Measurements from ENCODE around the gene GRM4.

DNA sequence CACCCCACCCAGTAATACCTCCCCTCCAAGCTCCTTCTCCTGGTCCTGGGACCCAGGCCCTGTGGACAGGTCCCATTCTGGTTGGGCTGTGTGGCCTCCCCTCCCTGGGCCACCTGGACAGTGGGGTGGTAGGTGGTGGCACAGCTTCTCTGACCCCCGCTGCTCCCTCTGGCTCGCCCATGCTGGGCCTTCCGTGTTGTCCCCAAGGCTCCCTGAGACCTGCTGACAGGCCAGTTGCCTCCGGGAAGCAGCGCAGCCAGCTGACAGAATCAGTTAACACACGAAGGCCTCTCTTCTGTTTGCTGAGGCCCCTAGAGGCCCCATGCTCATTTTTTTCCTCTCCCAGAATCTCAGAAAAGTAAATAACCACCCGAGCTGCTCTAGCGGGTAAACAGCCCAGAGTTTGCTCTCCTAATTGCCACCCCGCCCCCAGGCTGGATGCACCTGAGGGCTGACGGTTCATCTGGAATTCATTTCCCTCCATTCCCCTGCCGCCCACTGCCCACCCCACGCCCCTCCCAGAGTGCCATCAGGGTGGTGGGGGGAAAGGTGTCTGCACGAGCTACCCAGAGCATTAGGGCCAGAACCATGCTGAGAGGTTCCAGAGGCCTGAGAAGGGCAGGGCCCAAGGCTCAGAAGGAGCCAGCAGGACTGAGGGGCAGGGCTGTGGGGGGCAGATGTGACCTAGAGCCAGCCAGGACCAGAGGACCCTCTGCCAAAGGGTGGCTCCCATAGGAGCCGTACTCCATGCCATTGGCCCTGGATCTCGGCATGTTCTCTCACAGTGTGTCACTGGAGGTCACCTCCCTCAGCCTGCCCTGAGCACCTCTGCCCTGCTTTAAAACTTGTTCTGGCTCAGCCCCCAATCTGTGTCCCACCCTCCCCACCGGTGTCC is 157.5 kb downstream of the GRM4 start:
- no peak for TF ChIP-seq POLR2AphosphoS5 (IDR thresholded peaks at IDR 0.05; ENCODE audit: borderline replicate concordance, low read depth, low read length)
- no peak for TF ChIP-seq EZH2 (IDR thresholded peaks at IDR 0.05)
- no peak for TF ChIP-seq FOXP2 (optimal IDR thresholded peaks at IDR 0.05; ENCODE audit: control extremely low read depth, extremely low read length, insufficient read depth)

All from SK-N-MC (cell line).